Stimulated activated CD8-positive, alpha-beta memory T cell treated with anti-CD3 and anti-CD28 coated beads, Interleukin-4, amount 100 ng/mL, for 4 hours (primary cell): Measurements from ENCODE around the gene ITIH1.

Experiments
- DNase-seq, 2 donors: peaks; one replicate each; pipeline ENCODE4 v3.0.0-alpha.2; 2020; ENCODE audit warnings: low read depth in 2 of 2, low spot score in 1 of 2

ITIH1 gene

GRCh38 chr3:52810923-52811322 is 33.5 kb downstream of the ITIH1 start:
- DNase-seq, result no peak

- no peak for DNase-seq
Measured at GRCh38 chr3:52811452-52812011, 34.1 kb downstream of the ITIH1 start.

DNA sequence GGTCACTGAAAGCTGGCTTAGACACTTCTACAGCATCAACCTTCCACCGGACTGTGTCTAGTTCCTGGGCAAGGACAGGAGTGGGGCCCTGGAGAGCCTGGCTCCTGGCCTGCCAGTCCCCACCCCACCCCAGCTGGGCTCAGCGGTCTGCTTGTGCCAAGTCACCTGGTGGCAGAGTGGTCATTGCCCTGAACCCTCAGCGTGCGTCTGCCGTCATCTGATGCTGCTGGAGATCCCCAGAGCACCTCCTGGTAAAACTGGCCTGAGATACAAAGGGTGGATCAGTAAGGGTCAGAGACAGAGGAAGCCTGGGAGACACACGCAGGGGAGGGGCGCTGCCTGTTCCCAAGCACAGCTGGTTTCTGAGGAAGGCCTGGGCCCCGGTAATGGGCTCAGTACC is 36.4 kb downstream of the ITIH1 start:
- DNase-seq, result no peak

DNA sequence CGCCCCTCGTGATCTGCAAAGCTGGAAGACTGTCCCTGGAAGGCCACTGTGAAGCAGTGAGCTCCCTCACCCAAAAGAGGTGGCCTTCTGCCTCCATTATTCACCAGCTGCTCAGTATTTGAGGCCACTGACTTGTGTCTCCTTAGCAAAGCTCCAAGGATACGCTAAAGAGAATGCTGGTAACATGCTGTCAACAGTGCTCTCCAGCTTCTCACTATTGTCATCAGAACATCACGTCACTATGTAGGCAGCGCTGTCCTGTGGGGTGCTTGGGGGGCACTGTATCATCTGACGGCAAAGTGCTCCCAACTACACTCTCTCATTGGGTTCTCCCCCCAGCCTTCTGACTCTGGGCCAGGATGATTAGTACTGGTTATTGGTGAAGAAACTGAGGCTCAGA is 38.8 kb downstream of the ITIH1 start:
- no peak for DNase-seq

GRCh38 chr3:52816654-52817053 is 39.3 kb downstream of the ITIH1 start:
- DNase-seq, result no peak

- no peak for DNase-seq
Measured at GRCh38 chr3:52817221-52817620, 39.8 kb downstream of the ITIH1 start.

DNA sequence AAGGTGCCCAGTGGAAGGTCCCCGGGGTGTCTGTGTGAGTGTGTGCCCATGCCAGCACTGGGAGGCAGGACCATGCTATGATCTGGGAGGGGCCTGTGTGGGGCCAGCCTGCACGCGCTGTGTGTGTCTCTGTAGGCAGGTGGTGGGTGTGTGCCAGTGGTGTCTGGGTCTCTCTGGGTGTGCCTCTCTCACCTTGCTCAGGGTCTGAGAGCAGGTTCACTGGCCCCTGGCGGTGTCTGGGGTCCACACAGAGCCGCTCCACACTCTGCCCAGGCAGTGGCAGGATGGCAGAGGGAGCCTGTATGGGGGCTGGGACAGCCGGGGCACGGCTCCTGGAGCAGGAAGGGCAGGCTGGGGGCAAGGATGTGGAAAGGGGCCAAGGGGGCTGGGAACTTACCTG is 40.5 kb downstream of the ITIH1 start:
- DNase-seq, result no peak

- DNase-seq, result no peak
Measured at GRCh38 chr3:52819936-52820335, 42.5 kb downstream of the ITIH1 start.

DNA sequence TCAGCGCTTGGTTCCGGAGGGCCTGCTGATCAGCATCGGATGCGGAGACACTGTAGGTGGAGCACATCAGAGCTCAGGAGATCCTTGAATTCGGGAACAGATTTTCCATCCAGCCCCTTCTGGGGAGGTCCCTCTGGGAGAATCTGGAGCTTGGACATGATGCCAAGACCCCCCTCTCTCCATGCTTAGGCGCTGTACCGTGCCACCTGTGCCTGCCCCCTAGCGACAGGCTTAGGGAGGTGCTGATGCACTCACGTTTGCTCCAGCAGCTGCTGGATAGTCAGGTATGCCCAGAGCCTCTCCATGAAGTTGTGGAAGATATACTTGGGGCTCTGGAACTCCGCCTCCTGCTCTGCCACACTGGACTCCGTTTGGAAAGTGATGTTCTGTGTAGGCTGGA is 43.3 kb downstream of the ITIH1 start:
- no peak for DNase-seq

DNA sequence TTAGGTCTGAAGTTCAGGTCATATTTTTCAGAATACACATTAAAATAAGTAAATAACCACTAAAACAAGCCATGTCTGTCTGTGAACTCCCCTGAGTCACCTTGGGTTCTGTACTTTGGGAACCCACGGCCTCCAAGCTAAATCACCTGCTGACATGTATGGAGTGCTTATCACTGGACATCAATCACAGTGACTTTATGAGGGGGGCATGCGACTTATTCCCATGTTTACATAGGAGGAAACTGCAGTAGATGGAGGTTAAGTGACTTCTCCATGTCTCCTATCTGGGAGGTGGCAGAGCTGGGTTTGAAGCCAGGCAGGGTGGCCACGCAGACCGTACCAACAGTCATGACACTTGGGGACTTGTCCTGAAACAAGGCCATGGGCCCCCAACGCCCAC is 45.0 kb downstream of the ITIH1 start:
- DNase-seq, result no peak

- no peak for DNase-seq
Measured at GRCh38 chr3:52824037-52824436, 46.6 kb downstream of the ITIH1 start.

DNA sequence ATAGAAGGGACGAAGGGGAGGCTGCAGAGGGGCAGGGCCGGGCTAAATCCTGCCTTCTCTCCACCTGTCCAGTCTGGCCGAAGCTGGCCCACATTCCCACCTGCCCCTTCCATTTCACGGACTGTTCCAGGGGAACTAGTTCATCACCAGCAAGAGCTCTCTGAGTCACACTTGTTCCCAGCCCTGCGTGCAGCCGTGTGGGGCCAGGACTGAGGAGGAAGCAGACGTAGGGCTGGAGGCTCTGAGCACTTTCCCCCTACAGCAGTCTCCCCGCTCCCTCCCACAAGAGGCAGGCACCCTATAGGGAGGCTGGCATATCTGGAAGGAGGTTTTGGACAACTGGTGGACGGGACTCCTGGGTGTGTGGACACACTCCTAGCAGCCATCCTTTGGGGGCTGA is 50.0 kb downstream of the ITIH1 start:
- DNase-seq, result no peak

- no peak for DNase-seq
Measured at GRCh38 chr3:52827866-52828376, 50.5 kb downstream of the ITIH1 start.

- DNase-seq, result no peak
Measured at GRCh38 chr3:52829482-52829881, 52.1 kb downstream of the ITIH1 start.

DNA sequence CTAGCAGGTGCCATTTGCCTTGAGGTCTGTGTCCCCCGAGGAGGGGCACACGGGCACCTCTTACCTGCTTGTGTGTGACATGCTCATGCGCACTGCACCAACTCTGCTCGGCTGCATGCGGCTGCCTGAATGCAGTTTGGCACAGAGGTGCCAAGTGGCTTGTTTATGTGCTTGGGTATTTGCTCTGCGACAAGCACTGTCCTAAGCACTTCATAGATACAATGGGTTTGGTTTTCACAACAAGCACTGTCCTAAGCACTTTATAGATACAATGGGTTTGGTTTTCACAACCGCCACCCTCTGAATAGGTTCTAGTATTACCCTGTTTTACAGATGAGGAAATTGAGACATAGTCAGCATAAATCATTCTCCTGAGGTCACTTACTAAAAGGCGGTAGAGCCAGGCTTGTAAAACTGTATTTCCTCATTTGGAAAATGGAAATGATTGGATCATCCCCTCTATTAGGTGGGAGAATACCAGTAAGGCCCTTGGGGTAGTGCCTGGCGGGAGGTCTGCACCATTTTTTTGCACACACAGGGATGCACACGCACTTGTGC is 52.6 kb downstream of the ITIH1 start:
- DNase-seq, result no peak

GRCh38 chr3:52830535-52831258 is 53.3 kb downstream of the ITIH1 start, which contains the start of gene ITIH4:
Gene ITIH4, minus strand, starts transcription at chr3:52830672. Its CDS starts 30 bp downstream, at chr3:52830642.
- no peak for DNase-seq

DNA sequence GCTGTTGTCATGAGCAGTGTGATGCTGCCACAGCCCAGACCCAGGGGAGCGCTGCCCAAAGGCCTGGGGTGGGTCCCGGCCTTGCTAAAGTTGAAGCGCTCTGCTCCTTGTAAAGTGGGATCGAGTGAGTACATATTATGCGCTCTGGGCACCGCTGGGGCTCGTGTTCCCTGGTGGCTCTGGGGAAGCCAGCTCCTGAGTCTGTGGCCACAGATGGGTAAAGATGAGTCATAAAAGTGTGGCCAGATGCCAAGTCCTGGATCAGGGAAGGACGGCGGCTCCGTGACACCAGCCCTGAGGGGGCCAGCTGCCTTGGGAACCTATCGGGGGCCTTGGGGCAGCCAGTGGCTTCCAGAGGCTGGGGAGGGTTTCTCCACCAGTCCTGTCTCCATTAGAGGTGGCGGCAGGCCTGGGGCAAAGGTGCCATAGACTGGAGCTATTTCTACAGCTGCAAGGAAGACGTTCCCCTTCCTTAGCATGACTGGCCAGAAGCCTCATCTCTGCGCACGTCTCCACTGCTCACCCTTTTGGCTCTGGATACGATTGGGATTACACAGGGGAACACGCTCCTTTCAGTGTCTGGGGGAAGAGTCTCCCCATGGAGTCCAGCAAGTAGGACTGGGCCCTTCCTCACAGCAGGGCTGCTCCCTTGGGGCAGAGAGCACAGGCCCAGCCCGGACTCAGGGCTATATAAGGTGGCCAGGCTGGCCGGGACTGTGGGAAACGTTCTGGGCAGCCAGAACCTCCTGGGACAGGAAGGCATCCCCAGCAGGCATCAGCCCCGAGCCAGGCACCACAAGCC is 54.3 kb downstream of the ITIH1 start:
- no peak for DNase-seq

- no peak for DNase-seq
Measured at GRCh38 chr3:52833202-52833601, 55.8 kb downstream of the ITIH1 start.

DNA sequence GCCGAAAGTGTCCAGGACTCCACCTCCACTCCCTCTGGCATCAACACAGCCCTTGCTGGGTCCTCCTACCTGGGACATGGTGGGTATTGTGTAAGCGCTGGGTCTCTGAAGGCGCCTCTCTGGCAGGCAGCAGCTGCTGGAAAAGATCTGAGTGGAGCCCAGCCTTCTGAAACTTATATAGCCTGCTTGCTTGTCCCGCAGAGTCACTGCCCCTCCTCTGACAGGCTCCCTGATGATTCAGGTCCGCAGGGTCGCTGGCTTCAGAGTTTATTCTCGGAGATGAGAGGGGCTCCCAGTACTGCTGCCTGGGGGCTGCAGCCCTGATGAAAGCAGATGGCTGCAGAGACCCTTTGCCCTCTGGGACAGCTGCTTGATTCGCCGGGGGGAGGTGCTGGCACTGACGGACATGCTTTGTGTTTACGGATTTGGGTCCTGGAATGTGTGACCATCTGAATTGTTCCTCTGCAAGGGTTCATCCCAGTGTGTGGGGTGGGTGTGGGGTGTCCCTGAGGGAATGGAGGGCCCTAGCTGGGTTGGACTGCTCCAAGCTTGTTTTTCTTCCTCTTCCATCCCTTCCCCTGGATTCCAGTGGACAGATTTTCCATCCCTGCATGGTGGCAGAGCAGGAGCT is 57.6 kb downstream of the ITIH1 start, which contains the start of gene MUSTN1:
TSS of gene MUSTN1 (minus strand) at position 149 of the 631 bp plus-strand sequence. CDS start at position 78, 71 bp downstream.
- no peak for DNase-seq

DNA sequence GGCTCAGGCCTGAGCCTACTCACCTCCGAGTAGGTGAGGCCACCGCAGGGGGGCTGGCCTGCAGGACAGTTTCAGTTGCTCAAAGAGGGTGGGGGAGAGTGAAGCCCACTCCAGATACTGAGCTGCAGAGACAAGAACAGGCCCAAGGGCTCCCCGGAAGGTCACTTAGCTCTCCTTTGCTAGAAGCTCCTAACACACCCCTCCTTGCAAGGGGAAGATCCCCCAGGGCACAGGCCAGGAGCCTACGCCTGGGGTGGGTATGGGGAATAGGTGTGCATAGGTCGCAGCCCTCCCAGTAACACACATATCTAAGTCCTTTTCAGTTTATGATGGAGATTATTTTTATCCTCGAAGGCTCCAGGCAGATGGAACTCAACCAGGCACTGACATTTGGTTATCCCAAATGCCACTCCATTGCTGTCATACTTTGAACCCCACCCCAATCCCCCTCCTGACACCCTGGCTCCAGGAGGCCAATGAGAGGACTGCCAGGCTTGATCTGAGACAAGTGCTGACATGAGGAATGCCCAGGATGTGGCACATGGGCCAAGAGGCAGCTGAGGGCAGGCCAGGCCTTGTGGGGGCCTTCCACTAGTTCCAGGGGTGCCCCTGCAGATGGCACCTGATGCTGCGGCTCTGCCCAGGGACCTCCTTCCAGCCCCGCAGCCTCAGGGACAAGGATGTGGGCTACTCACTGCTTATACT is 58.5 kb downstream of the ITIH1 start:
- no peak for DNase-seq

DNA sequence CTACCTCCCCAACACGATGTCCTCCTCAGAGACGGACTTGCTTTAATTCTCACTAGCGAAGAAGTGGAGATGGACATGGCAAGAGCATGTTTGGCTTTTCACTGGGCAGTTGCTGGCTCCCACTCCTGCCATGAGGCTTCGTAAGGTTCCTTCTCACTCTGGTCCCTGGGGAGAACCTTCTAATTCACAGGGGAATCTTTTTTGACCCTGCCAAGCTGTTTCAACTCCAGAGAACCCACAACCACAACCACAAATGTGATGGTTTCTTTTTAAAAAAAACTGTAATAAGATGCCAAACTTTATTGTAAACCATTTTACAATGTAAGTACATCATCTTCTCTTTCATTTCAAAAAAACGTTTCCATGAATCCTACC is 59.1 kb downstream of the ITIH1 start:
- DNase-seq, result no peak
